Mesenteric fat pad (tissue), 1 donor: ENCODE data around the gene PDE3B. TPM values are rescaled to one million over a fixed set of nuclear protein-coding genes. Genes with fewer than 3 reads are reported as not detected.
"Not testable (repeated sequence)": the region's sequence is repeated elsewhere in the genome, so short reads cannot be mapped to it uniquely, and the experiment has no call there.

Experiments used
- DNase-seq: peaks from one replicate; pipeline ENCODE4 v3.0.0-alpha.2; 2020; ENCODE audit warnings: low spot score
- total RNA-seq: library from RNA; stranded (reverse); fragmentation: NEBNext Ultra II Directional; extraction: Animal tissue kit (Norgen Biotek cat#: 25700); gene quantifications from one replicate; pipeline ENCODE4 v1.2.1, GENCODE V29; 2021
- donor health status: DM: yes; HTN: yes; CAD: no.

Gene PDE3B
- total RNA-seq, 1 donor from 2014 or later = 71.5 TPM

- DNase-seq = no peak
These were observed 5.0 kb upstream of the PDE3B start for GRCh38 chr11:14638561-14638960.

GRCh38 chr11:14641801-14642200 lies 1.8 kb upstream of the PDE3B start:
- no peak for DNase-seq

GRCh38 chr11:14642453-14642852 lies 1.2 kb upstream of the PDE3B start:
- no peak for DNase-seq

GRCh38 chr11:14642873-14643696 lies 519 bp upstream of the PDE3B start:
- DNase-seq = no peak

- no peak for DNase-seq
These were observed 816 bp downstream of the PDE3B start for GRCh38 chr11:14644226-14645014.

- DNase-seq = no peak
These were observed 1.7 kb downstream of the PDE3B start for GRCh38 chr11:14645015-14645912.

- no peak for DNase-seq
These were observed 2.6 kb downstream of the PDE3B start for GRCh38 chr11:14645985-14646900.

GRCh38 chr11:14650064-14650463 lies 6.5 kb downstream of the PDE3B start:
- no peak for DNase-seq

GRCh38 chr11:14653090-14653489 lies 9.5 kb downstream of the PDE3B start:
- no peak for DNase-seq

- DNase-seq = no peak
These were observed 11.8 kb downstream of the PDE3B start for GRCh38 chr11:14655435-14655834.

- no peak for DNase-seq
These were observed 13.2 kb downstream of the PDE3B start for GRCh38 chr11:14656536-14657457.

GRCh38 chr11:14657841-14658240 lies 14.2 kb downstream of the PDE3B start:
- no peak for DNase-seq

GRCh38 chr11:14664926-14665325 lies 21.3 kb downstream of the PDE3B start:
- not testable (repeated sequence) for DNase-seq

- DNase-seq = not testable (repeated sequence)
These were observed 23.7 kb downstream of the PDE3B start for GRCh38 chr11:14667329-14667728.

- DNase-seq = no peak
These were observed 25.2 kb downstream of the PDE3B start for GRCh38 chr11:14668731-14669301.

- DNase-seq = no peak
These were observed 25.9 kb downstream of the PDE3B start for GRCh38 chr11:14669499-14669898.

GRCh38 chr11:14669958-14670357 lies 26.4 kb downstream of the PDE3B start:
- no peak for DNase-seq

GRCh38 chr11:14672635-14673034 lies 29.0 kb downstream of the PDE3B start:
- no peak for DNase-seq

- DNase-seq = no peak
These were observed 29.8 kb downstream of the PDE3B start for GRCh38 chr11:14673421-14673820.
